Measurements from ENCODE around the gene ANKRD28.

Gene ANKRD28

DNA sequence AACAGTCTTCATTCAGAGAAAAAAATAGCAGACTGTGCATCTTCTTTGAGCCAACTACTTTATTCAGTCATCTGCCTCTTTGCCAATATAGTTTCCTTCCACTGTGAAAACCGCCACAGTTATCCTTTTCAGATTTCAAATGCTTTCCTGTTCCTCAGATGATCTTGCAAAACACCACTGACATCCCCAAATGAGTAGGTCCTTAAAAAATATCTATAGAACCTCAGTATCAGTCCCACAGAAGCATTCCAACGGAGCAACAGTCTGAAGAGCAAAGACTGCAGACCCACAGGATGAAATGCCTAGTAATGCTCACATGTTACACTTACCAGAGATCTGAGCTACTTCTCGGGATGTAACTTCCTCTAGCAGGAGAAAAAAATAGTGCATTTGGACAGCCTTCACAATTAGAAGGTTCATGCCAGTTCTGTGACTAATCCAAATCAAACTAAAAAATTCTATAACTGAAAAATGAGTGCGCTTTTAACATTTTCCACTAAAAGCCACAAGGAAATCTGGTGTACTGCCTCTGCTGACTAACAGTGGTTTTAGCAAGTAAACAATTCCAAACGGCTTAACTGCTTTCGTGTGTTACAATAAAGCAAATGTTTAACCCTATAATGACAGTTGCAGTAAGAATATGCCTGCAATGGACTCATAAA lies at the start of gene ANKRD28:
Gene ANKRD28, minus strand, starts transcription at position 338 of the 662 bp plus-strand sequence. CDS start 1,458 bp downstream, outside the sequence.
- no peaks in the 10 kb centered on the region for H3K9me2 ChIP-seq (replicated peaks; ENCODE audit: insufficient read depth, low read length)
- peak within 1 kb of the TSS; percentile 87 for H3K27ac ChIP-seq (ENCODE audit: low read length)
- no peaks in the 10 kb centered on the region for H3K27me3 ChIP-seq (replicated peaks; ENCODE audit: insufficient read depth, low read length)
- TF ChIP-seq, protein P1, sequence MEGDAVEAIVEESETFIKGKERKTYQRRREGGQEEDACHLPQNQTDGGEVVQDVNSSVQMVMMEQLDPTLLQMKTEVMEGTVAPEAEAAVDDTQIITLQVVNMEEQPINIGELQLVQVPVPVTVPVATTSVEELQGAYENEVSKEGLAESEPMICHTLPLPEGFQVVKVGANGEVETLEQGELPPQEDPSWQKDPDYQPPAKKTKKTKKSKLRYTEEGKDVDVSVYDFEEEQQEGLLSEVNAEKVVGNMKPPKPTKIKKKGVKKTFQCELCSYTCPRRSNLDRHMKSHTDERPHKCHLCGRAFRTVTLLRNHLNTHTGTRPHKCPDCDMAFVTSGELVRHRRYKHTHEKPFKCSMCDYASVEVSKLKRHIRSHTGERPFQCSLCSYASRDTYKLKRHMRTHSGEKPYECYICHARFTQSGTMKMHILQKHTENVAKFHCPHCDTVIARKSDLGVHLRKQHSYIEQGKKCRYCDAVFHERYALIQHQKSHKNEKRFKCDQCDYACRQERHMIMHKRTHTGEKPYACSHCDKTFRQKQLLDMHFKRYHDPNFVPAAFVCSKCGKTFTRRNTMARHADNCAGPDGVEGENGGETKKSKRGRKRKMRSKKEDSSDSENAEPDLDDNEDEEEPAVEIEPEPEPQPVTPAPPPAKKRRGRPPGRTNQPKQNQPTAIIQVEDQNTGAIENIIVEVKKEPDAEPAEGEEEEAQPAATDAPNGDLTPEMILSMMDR (IDR thresholded peaks at IDR 0.05; ENCODE audit: low read length), result peak; percentile 33
- TF ChIP-seq EZH2phosphoT487 (IDR thresholded peaks at IDR 0.05; ENCODE audit: low read length), result no peak
- H3K4me3 ChIP-seq (ENCODE audit: low read length), result peak within 1 kb of the TSS; percentile 75
- no peaks in the 10 kb centered on the region for H3K36me3 ChIP-seq (replicated peaks; ENCODE audit: insufficient read depth, low read length)
- DNase-seq, result peak; percentile 80
- peaks cover 98% of the 10 kb centered on the region for H3K79me2 ChIP-seq (ENCODE audit: low read length)
- peaks cover 63% of the 10 kb centered on the region for H3F3A ChIP-seq (ENCODE audit: insufficient read depth, low read length)
- no peaks in the 10 kb centered on the region for H4K20me1 ChIP-seq (ENCODE audit: insufficient read depth, low read length)
- H2AFZ ChIP-seq (ENCODE audit: low read length), result no peak within 1 kb of the TSS
- H3K4me2 ChIP-seq (ENCODE audit: low read depth, low read length), result peak within 1 kb of the TSS; percentile 51
- H3K4me1 ChIP-seq (ENCODE audit: low read length), result peaks cover 54% of the 10 kb centered on the region
- H3K9me3 ChIP-seq (replicated peaks; ENCODE audit: insufficient read depth, low read length), result no peaks in the 10 kb centered on the region
- H3K9ac ChIP-seq (ENCODE audit: low read length), result peak within 1 kb of the TSS; percentile 92

DNA sequence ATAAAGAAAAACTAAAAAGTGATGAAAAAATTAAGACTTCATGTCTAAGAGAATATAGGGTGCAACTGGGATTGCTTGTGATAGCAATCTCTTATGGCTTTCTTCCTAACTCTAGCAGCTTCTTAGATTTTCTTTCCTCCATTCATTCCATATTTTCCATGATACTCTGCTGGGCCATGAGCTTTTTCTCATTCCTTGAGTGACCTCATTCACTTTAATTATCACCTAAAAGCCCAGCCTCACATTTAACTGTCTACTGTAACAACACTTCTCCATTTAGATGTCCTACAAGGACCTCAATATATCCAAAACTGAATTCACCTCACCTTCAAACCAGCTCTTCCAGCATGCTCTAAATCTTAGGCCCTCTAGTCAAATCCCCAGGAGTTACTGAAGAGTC lies 49.5 kb upstream of the ANKRD28 start:
- H3K4me3 ChIP-seq (ENCODE audit: low read length), result no peak overlapping the region
- TF ChIP-seq EZH2phosphoT487 (IDR thresholded peaks at IDR 0.05; ENCODE audit: low read length), result no peak
- TF ChIP-seq EZH2 (optimal IDR thresholded peaks at IDR 0.05; ENCODE audit: low read depth, low read length), result no peak
- TF ChIP-seq, protein P1 (IDR thresholded peaks at IDR 0.05; ENCODE audit: low read length), result no peak

DNA sequence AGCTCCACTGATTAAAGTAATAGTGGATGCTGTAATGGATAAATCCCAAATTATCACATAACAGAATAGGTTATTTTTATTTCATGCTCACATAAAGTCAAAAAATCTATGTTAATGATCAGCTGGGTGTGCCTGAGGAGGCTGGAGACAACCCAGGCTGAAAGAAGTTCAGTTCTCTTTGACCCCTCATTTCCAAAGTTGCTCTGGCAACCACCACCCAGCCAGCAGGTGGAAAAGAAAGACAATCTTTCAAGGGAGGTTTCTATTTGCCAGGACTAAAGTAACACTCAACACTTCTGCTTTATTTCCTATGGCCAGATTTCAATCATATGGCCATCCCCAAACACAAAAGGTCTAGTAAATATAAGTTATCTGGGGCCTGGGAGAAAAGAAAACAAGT lies 48.8 kb upstream of the ANKRD28 start:
- Histone ChIP-seq H3K79me2 (ENCODE audit: low read length) (peaks cover 96% of the 10 kb centered on the region), H4K20me1 (ENCODE audit: insufficient read depth, low read length) (peaks cover 4% of the 10 kb centered on the region; the same call in 1 of the 2 replicates), H3K4me2 (ENCODE audit: low read depth, low read length) (no peak overlapping the region)

More for the DNA sequence above, 49.5 kb upstream of the ANKRD28 start:
- Histone ChIP-seq H3K36me3 (replicated peaks; ENCODE audit: insufficient read depth, low read length) (no peaks in the 10 kb centered on the region), H3F3A (ENCODE audit: insufficient read depth, low read length) (no peaks in the 10 kb centered on the region), H3K4me1 (ENCODE audit: low read length) (peaks cover 21% of the 10 kb centered on the region; the same call in 1 of the 2 replicates), H3K9me3 (replicated peaks; ENCODE audit: insufficient read depth, low read length) (no peaks in the 10 kb centered on the region), H3K4me2 (ENCODE audit: low read depth, low read length) (no peak overlapping the region), H3K9ac (ENCODE audit: low read length) (no peak overlapping the region), H3K79me2 (ENCODE audit: low read length) (peaks cover 97% of the 10 kb centered on the region), H3K27ac (ENCODE audit: low read length) (no peak overlapping the region), H2AFZ (ENCODE audit: low read length) (no peak overlapping the region), H4K20me1 (ENCODE audit: insufficient read depth, low read length) (peaks cover 4% of the 10 kb centered on the region; the same call in 1 of the 2 replicates), H3K9me2 (replicated peaks; ENCODE audit: insufficient read depth, low read length) (no peaks in the 10 kb centered on the region), H3K27me3 (replicated peaks; ENCODE audit: insufficient read depth, low read length) (no peaks in the 10 kb centered on the region)
- DNase-seq, result no peak

More for the DNA sequence above, 48.8 kb upstream of the ANKRD28 start:
- no peak for TF ChIP-seq EZH2 (optimal IDR thresholded peaks at IDR 0.05; ENCODE audit: low read depth, low read length)
- TF ChIP-seq, protein P1 (IDR thresholded peaks at IDR 0.05; ENCODE audit: low read length), result no peak
- TF ChIP-seq EZH2phosphoT487 (IDR thresholded peaks at IDR 0.05; ENCODE audit: low read length), result no peak
- no peaks in the 10 kb centered on the region for H3F3A ChIP-seq (ENCODE audit: insufficient read depth, low read length)
- H3K9ac ChIP-seq (ENCODE audit: low read length), result no peak overlapping the region
- no peak for DNase-seq
- H3K27ac ChIP-seq (ENCODE audit: low read length), result no peak overlapping the region
- no peaks in the 10 kb centered on the region for H3K27me3 ChIP-seq (replicated peaks; ENCODE audit: insufficient read depth, low read length)
- H3K9me3 ChIP-seq (replicated peaks; ENCODE audit: insufficient read depth, low read length), result no peaks in the 10 kb centered on the region
- H2AFZ ChIP-seq (ENCODE audit: low read length), result no peak overlapping the region
- no peaks in the 10 kb centered on the region for H3K9me2 ChIP-seq (replicated peaks; ENCODE audit: insufficient read depth, low read length)
- H3K4me3 ChIP-seq (ENCODE audit: low read length), result no peak overlapping the region
- H3K4me1 ChIP-seq (ENCODE audit: low read length), result peaks cover 21% of the 10 kb centered on the region; the same call in 1 of the 2 replicates
- no peaks in the 10 kb centered on the region for H3K36me3 ChIP-seq (replicated peaks; ENCODE audit: insufficient read depth, low read length)
